Measurements from ENCODE around the gene MYO5C. TPM values are rescaled to one million over a fixed set of nuclear protein-coding genes. Genes with fewer than 3 reads are reported as not detected.

MYO5C gene
- total RNA-seq, 1 donor from 2014 or later: 19.7 TPM

DNA sequence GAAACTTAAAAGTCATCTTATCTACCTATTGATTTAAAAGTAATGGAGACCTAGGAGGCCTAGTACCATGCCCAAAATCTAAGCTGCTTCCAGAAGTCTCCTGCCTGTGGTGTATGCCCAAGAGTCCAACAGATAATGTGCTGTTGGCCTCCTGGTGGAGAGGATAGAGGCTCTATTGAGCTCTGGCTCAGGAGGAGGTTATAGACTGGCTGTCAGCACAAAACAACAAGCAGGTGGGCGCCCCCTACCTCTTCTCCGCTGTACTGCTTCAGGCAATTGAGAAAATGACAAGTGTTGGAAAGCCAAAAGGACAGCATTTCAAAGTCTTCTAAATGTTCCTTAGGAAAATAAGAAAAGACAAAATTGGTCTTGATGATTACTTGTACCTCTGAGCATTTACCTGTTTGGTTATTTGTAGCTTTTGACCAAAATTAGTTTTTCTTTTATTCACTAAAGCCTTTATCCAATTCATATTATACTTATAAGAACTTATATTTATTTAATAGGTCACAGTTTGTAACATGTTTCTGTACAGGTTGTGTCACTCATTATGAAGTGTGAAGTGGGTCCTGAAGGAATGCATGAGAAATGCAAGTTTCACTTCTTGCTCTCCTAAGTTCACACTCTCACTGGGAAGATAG is 87.2 kb downstream of the MYO5C start:
- peak; percentile 87 for TF ChIP-seq CTCF (IDR thresholded peaks at IDR 0.05; ENCODE audit: insufficient read depth, low read length, severe bottlenecking)
- peaks cover 22% of the 10 kb centered on the region for H3K36me3 ChIP-seq (ENCODE audit: control insufficient read depth, insufficient read depth, low read length)
- peak; percentile 62 for DNase-seq (ENCODE audit: low read depth)

DNA sequence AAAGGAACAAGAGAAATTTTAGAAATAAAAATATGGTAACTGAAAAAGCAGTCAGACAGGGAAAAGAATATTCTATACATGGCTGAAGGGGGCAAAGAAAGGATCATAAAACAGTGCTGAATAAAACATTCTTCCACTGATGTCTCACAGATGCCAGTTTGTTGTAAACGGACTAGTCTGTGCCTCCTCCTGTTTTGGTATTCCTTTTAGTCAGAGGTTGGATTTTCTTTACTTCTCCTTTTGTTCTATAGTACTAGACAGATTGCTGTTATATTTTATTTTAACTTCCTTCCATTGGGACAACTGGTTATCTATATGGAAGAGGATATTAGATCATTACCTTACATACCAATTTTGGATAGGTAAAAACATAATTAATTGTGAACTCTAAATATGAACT is 88.4 kb downstream of the MYO5C start:
- Histone ChIP-seq H3K36me3 (ENCODE audit: control insufficient read depth, insufficient read depth, low read length) (peaks cover 19% of the 10 kb centered on the region), H3K4me3 (ENCODE audit: low read depth, low read length) (no peak overlapping the region), H3K27me3 (ENCODE audit: control insufficient read depth, insufficient read depth, low read length) (no peaks in the 10 kb centered on the region)
- no peak for TF ChIP-seq CTCF (IDR thresholded peaks at IDR 0.05; ENCODE audit: insufficient read depth, low read length, severe bottlenecking)
- FAIRE-seq (no peak), DNase-seq (ENCODE audit: low read depth) (no peak)

More for the DNA sequence above, 87.2 kb downstream of the MYO5C start:
- H3K27me3 ChIP-seq (ENCODE audit: control insufficient read depth, insufficient read depth, low read length): no peaks in the 10 kb centered on the region
- FAIRE-seq: no peak
- H3K4me3 ChIP-seq (ENCODE audit: low read depth, low read length): no peak overlapping the region

GRCh38 chr15:52206446-52206845 is 89.2 kb downstream of the MYO5C start:
- no peak overlapping the region for H3K4me3 ChIP-seq (ENCODE audit: low read depth, low read length)
- TF ChIP-seq CTCF (IDR thresholded peaks at IDR 0.05; ENCODE audit: insufficient read depth, low read length, severe bottlenecking): no peak
- no peaks in the 10 kb centered on the region for H3K27me3 ChIP-seq (ENCODE audit: control insufficient read depth, insufficient read depth, low read length)
- no peak for DNase-seq (ENCODE audit: low read depth)
- no peak for FAIRE-seq
- H3K36me3 ChIP-seq (ENCODE audit: control insufficient read depth, insufficient read depth, low read length): peaks cover 14% of the 10 kb centered on the region

DNA sequence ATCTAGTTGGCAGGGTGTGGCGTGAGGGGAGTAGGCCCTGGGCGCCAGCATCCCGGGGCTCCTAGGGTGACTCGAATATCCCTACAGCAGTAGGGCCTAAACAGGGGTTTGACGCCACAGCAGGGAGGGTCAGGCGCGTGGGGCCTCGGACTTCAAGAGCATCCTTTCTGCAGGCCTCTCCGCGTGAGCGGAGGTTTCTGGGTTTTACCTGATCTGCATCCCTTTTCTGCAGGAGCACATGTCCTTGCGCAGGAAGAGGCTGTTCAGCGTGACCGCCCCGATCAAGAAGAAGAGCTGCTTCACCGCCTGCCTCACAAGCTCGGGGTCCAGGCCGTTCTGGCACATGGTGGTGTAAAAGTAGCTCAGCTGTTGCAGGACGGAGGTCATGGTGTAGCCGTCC is 90.9 kb downstream of the MYO5C start:
- FAIRE-seq (no peak), DNase-seq (ENCODE audit: low read depth) (no peak)
- Histone ChIP-seq H3K36me3 (ENCODE audit: control insufficient read depth, insufficient read depth, low read length) (peaks cover 13% of the 10 kb centered on the region), H3K4me3 (ENCODE audit: low read depth, low read length) (no peak overlapping the region), H3K27me3 (ENCODE audit: control insufficient read depth, insufficient read depth, low read length) (no peaks in the 10 kb centered on the region)
- no peak for TF ChIP-seq CTCF (IDR thresholded peaks at IDR 0.05; ENCODE audit: insufficient read depth, low read length, severe bottlenecking)

DNA sequence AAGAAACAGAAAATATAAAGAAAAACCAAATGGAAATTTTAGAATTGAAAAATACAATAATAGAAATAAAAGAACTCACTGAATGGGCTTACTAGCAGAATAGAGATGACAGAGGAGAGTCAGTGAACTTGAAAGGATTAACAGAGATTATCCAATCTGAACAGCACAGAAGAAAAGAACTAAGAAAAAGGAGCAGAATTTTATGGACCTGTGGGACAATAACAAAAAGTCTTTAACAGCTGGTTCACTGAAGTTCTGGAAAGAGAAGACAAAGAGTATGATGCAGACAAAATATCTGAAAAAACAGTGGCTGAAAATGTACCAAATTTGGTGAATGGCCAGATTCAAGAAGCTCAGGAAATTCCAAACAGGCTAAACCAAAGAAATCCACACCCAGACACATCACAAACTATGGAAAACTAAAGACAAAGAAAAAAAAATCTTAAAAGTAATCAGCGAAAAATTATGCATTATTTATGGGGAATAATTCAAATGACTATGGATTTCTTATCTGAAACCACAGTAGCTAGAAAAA is 94.7 kb downstream of the MYO5C start:
- no peak for TF ChIP-seq CTCF (IDR thresholded peaks at IDR 0.05; ENCODE audit: insufficient read depth, low read length, severe bottlenecking)
- Histone ChIP-seq H3K27me3 (ENCODE audit: control insufficient read depth, insufficient read depth, low read length) (no peaks in the 10 kb centered on the region), H3K4me3 (ENCODE audit: low read depth, low read length) (no peak overlapping the region), H3K36me3 (ENCODE audit: control insufficient read depth, insufficient read depth, low read length) (peaks cover 13% of the 10 kb centered on the region)
- DNase-seq (ENCODE audit: low read depth) (no peak), FAIRE-seq (no peak)

DNA sequence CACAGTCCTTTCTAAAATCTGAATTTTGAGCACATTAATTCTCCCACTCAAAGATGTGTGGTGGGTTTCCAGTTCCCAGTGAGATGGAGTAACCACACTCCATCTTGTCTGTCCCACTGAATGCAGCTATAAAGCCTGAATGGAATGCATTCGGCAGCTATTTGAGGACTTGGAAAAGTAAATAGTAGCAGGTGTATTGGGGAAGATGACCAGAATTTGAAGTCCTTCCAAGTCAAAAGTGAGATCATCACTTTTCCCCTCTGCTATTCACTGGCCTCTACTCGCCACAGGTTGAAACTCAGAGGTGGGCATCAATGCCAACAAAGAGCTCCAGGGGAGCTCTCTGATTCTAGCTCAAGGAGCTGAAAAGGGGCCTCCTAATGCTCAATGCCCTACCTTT is 96.3 kb downstream of the MYO5C start:
- no peak for FAIRE-seq
- H3K36me3 ChIP-seq (ENCODE audit: control insufficient read depth, insufficient read depth, low read length): peaks cover 8% of the 10 kb centered on the region
- TF ChIP-seq CTCF (IDR thresholded peaks at IDR 0.05; ENCODE audit: insufficient read depth, low read length, severe bottlenecking): no peak

More for the DNA sequence above, 96.3 kb downstream of the MYO5C start:
- no peak for DNase-seq (ENCODE audit: low read depth)
- Histone ChIP-seq H3K4me3 (ENCODE audit: low read depth, low read length) (no peak overlapping the region), H3K27me3 (ENCODE audit: control insufficient read depth, insufficient read depth, low read length) (no peaks in the 10 kb centered on the region)
